Measurements from ENCODE around the gene CEP131. TPM values are rescaled to one million over a fixed set of nuclear protein-coding genes. Genes with fewer than 3 reads are reported as not detected.

Gene CEP131
- total RNA-seq, 4 donors from 2014 or later = 5.7 to 21.3 (median 6.8) TPM

DNA sequence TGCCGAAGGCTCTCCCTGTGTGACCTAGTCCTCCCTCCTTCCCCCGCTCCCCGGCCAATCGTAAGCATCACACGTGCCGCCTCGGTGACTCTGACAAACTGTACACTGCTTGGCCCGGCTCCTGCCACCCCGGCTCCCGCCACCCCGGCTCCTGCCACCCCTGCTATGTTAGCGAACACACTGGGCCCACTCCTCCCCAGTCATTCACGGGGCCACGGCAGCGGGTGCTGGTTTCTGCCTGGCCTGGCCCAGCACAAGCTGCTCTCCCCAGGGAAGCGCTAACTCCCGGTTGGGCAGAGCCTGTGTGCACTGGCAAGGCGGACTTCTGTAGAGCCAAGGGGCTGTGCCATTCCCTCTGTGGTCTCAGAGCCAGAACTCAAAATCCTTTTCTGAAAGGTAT lies 38.3 kb upstream of the CEP131 start:
- H3K27me3 ChIP-seq = no peaks in the 10 kb centered on the region
- TF ChIP-seq POLR2AphosphoS5 (IDR thresholded peaks at IDR 0.05) (no peak), POLR2A (IDR thresholded peaks at IDR 0.05) (no peak)
- H3K36me3 ChIP-seq = peaks cover 0 to 29% (median 8%) of the 10 kb centered on the region in 4 donors
- intact Hi-C loops (cut with DNase I; ENCODE audit: low total_unique reads) = no loop called here
- 89% methylated on average over 18 of the region's 18 CpGs; no CpG with 5 or more reads in 1 of the 2 donors for WGBS, 2 donors (ENCODE audit: low coverage in 1 of 2)
- no peak for DNase-seq
- in situ Hi-C loops (cut with MboI; ENCODE audit: low pct_ligation_motif_present in 1 of 4, low pct_unique_long_range_greater_than_20kb in 1 of 4, low sequenced_read_pairs in 3 of 4) = loop anchor here in 3 of 4 donors (25.0 kb wide), 2 partner anchors 226 to 351 kb away; no protein-coding TSS in a partner anchor
- H3K4me1 ChIP-seq = peaks cover 0 to 4% (median under 1%) of the 10 kb centered on the region in 4 donors
- H3K27ac ChIP-seq = no peak overlapping the region
- no peak overlapping the region for H3K4me3 ChIP-seq
- H3K9me3 ChIP-seq = no peaks in the 10 kb centered on the region

- peaks cover 0 to 25% (median 8%) of the 10 kb centered on the region in 4 donors for H3K36me3 ChIP-seq
- WGBS, 2 donors (ENCODE audit: low coverage in 1 of 2) = 95% methylated on average over 19 of the region's 19 CpGs; no CpG with 5 or more reads in 1 of the 2 donors
- DNase-seq = no peak
Observed at GRCh38 chr17:81260641-81261040, 37.9 kb upstream of the CEP131 start.

DNA sequence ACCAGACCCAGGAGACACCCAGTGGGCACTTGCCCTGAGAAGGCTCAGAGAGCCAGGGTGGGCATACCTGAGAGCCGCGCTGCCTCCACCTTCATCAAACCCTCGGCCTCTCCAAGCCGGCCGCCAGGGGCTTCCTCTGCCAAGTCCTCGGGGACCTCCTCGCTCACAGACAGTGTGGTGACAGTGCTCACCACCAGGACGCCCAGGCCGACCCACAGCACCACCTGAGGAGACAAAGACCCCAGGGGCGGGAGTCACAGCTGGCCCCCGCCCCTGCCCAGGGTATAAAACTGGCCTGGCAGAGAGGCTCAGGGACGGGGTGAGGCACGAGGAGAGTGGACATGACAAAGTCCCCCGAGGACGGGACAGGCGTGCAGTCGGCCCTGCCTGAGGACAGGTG lies 37.4 kb upstream of the CEP131 start:
- peaks cover 0 to 20% (median 8%) of the 10 kb centered on the region in 4 donors for H3K36me3 ChIP-seq
- in situ Hi-C loops (cut with MboI; ENCODE audit: low pct_ligation_motif_present in 1 of 4, low pct_unique_long_range_greater_than_20kb in 1 of 4, low sequenced_read_pairs in 3 of 4) (loop anchor here in 3 of 4 donors (25.0 kb wide), 2 partner anchors 227 to 352 kb away; no protein-coding TSS in a partner anchor), intact Hi-C loops (cut with DNase I; ENCODE audit: low total_unique reads) (no loop called here)
- TF ChIP-seq POLR2AphosphoS5 (IDR thresholded peaks at IDR 0.05) (no peak), POLR2A (IDR thresholded peaks at IDR 0.05) (no peak), EP300 (IDR thresholded peaks at IDR 0.05; ENCODE audit: low read depth) (no peak)
- H3K27ac ChIP-seq = no peak overlapping the region
- no peaks in the 10 kb centered on the region for H3K9me3 ChIP-seq
- H3K27me3 ChIP-seq = no peaks in the 10 kb centered on the region
- H3K4me3 ChIP-seq = no peak overlapping the region
- peaks cover 7 to 14% (median 10%) of the 10 kb centered on the region in 4 donors for H3K4me1 ChIP-seq
- WGBS, 2 donors (ENCODE audit: low coverage in 1 of 2) = 87 to 94% methylated on average over 3 to 17 of the region's 17 CpGs
- no peak for DNase-seq

More at GRCh38 chr17:81260641-81261040, 37.9 kb upstream of the CEP131 start:
- TF ChIP-seq POLR2AphosphoS5 (IDR thresholded peaks at IDR 0.05) (no peak), POLR2A (IDR thresholded peaks at IDR 0.05) (no peak), CTCF (IDR thresholded peaks at IDR 0.05) (no peak), EP300 (IDR thresholded peaks at IDR 0.05; ENCODE audit: low read depth) (no peak)
- no peaks in the 10 kb centered on the region for H3K9me3 ChIP-seq
- intact Hi-C loops (cut with DNase I; ENCODE audit: low total_unique reads) (no loop called here), in situ Hi-C loops (cut with MboI; ENCODE audit: low pct_ligation_motif_present in 1 of 4, low pct_unique_long_range_greater_than_20kb in 1 of 4, low sequenced_read_pairs in 3 of 4) (loop anchor here in 3 of 4 donors (25.0 kb wide), 2 partner anchors 227 to 352 kb away; no protein-coding TSS in a partner anchor)
- no peaks in the 10 kb centered on the region for H3K27me3 ChIP-seq
- H3K27ac ChIP-seq = no peak overlapping the region
- no peak overlapping the region for H3K4me3 ChIP-seq
- H3K4me1 ChIP-seq = peaks cover 3 to 9% (median 5%) of the 10 kb centered on the region in 4 donors

- H3K4me1 ChIP-seq = peaks cover 15 to 23% (median 16%) of the 10 kb centered on the region in 4 donors
- WGBS, 2 donors (ENCODE audit: low coverage in 1 of 2) = 88% methylated on average over 22 of the region's 23 CpGs; no CpG with 5 or more reads in 1 of the 2 donors
- no peak for DNase-seq
- no peak overlapping the region for H3K4me3 ChIP-seq
- no peak for TF ChIP-seq EP300 (IDR thresholded peaks at IDR 0.05; ENCODE audit: low read depth)
- TF ChIP-seq POLR2A (IDR thresholded peaks at IDR 0.05) = no peak
- TF ChIP-seq POLR2AphosphoS5 (IDR thresholded peaks at IDR 0.05) = no peak
- TF ChIP-seq CTCF (IDR thresholded peaks at IDR 0.05) = no peak
- intact Hi-C loops (cut with DNase I; ENCODE audit: low total_unique reads) = loop anchor here (10.0 kb wide), 1 partner anchor 276 kb away; no protein-coding TSS in a partner anchor
- no peaks in the 10 kb centered on the region for H3K27me3 ChIP-seq
- no peak overlapping the region for H3K27ac ChIP-seq
- H3K9me3 ChIP-seq = no peaks in the 10 kb centered on the region
- peaks cover 0 to 18% (median 8%) of the 10 kb centered on the region in 4 donors for H3K36me3 ChIP-seq
- in situ Hi-C loops (cut with MboI; ENCODE audit: low pct_ligation_motif_present in 1 of 4, low pct_unique_long_range_greater_than_20kb in 1 of 4, low sequenced_read_pairs in 3 of 4) = loop anchor here (10.0 to 25.0 kb wide), 3 partner anchors 216 to 353 kb away; no protein-coding TSS in a partner anchor
Observed at GRCh38 chr17:81259058-81259605, 36.4 kb upstream of the CEP131 start.

DNA sequence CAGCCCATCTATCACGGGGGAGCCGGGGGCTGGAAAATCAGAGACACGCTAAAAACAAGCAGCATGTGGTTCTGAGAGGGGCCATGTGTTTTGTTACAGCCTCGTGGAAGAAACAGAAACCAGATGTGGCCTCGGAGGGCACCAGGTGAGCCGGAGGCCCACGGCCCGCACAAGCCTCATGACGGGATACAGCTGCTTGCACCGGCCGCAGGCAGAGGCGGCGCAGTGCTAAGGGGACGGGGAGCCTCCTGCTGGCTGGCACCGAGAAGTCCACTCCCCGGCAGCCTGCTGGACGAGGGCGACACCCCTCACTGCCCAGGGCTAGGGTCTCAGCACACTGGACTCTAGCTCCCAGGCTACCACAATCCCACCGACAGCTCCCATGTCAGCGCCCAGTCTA lies 35.5 kb upstream of the CEP131 start:
- peaks cover 0 to 18% (median 8%) of the 10 kb centered on the region in 4 donors for H3K36me3 ChIP-seq
- peaks cover 15 to 23% (median 16%) of the 10 kb centered on the region in 4 donors for H3K4me1 ChIP-seq
- intact Hi-C loops (cut with DNase I; ENCODE audit: low total_unique reads) (loop anchor here (10.0 kb wide), 1 partner anchor 277 kb away; no protein-coding TSS in a partner anchor), in situ Hi-C loops (cut with MboI; ENCODE audit: low pct_ligation_motif_present in 1 of 4, low pct_unique_long_range_greater_than_20kb in 1 of 4, low sequenced_read_pairs in 3 of 4) (loop anchor here (10.0 to 25.0 kb wide), 3 partner anchors 217 to 354 kb away; no protein-coding TSS in a partner anchor)
- no peaks in the 10 kb centered on the region for H3K27me3 ChIP-seq
- TF ChIP-seq EP300 (IDR thresholded peaks at IDR 0.05; ENCODE audit: low read depth) = no peak
- no peak for TF ChIP-seq CTCF (IDR thresholded peaks at IDR 0.05)
- TF ChIP-seq POLR2AphosphoS5 (IDR thresholded peaks at IDR 0.05) = no peak
- TF ChIP-seq POLR2A (IDR thresholded peaks at IDR 0.05) = no peak
- H3K4me3 ChIP-seq = no peak overlapping the region
- 88% methylated on average over 20 of the region's 20 CpGs; no CpG with 5 or more reads in 1 of the 2 donors for WGBS, 2 donors (ENCODE audit: low coverage in 1 of 2)
- H3K27ac ChIP-seq = no peak overlapping the region
- no peak for DNase-seq
- no peaks in the 10 kb centered on the region for H3K9me3 ChIP-seq
